Ishikawa (cell line): ENCODE results near the gene CDH13.

Experiments
- CEBPB ChIP-seq: IDR thresholded peaks from 2 replicates; pipeline ENCODE4 v1.6.1; 2012
- CREB1 ChIP-seq: IDR thresholded peaks from 2 replicates; pipeline ENCODE4 v1.6.1; 2012; ENCODE audit warnings: low read depth
- EGR1 ChIP-seq: IDR thresholded peaks from 2 replicates; pipeline ENCODE4 v1.6.1; 2012
- EP300 ChIP-seq: IDR thresholded peaks from 2 replicates; pipeline ENCODE4 v1.6.1; 2012; ENCODE audit warnings: borderline replicate concordance
- FOXM1 ChIP-seq: IDR thresholded peaks from 2 replicates; pipeline ENCODE4 v1.6.1; 2012; ENCODE audit warnings: low read depth, borderline replicate concordance
- MAX ChIP-seq: IDR thresholded peaks from 2 replicates; pipeline ENCODE4 v1.6.1; 2012
- NFIC ChIP-seq: IDR thresholded peaks from 2 replicates; pipeline ENCODE4 v1.6.1; 2012
- RAD21 ChIP-seq: IDR thresholded peaks from 2 replicates; pipeline ENCODE4 v1.6.1; 2012; ENCODE audit warnings: low read depth
- REST ChIP-seq: IDR thresholded peaks from 2 replicates; pipeline ENCODE4 v1.6.1; 2012; ENCODE audit warnings: low read depth, mild to moderate bottlenecking
- TAF1 ChIP-seq: IDR thresholded peaks from 2 replicates; pipeline ENCODE4 v1.6.1; 2012; ENCODE audit warnings: low read depth, mild to moderate bottlenecking
- TEAD4 ChIP-seq: IDR thresholded peaks from 2 replicates; pipeline ENCODE4 v1.6.1; 2012
- USF1 ChIP-seq: IDR thresholded peaks from 2 replicates; pipeline ENCODE4 v1.6.1; 2012
- YY1 ChIP-seq: IDR thresholded peaks from 2 replicates; pipeline ENCODE4 v1.6.1; 2012; ENCODE audit warnings: low read depth
- ZBTB7A ChIP-seq: IDR thresholded peaks from 2 replicates; pipeline ENCODE4 v1.6.1; 2012; ENCODE audit warnings: low read depth

GRCh38 chr16:83804366-83804765, 1177.6 kb downstream of the CDH13 start:
- TF ChIP-seq CEBPB (no peak), YY1 (no peak), TAF1 (no peak), TEAD4 (no peak), EP300 (no peak), USF1 (no peak), MAX (no peak), CREB1 (no peak), ZBTB7A (no peak), EGR1 (no peak), RAD21 (no peak), REST (no peak), NFIC (no peak), FOXM1 (no peak)
